Eye (tissue), 1 donor: Measurements from ENCODE around the gene RBPJ.

ENCODE experiments used
- DNase-seq: peaks from one replicate; pipeline ENCODE4 v3.0.0-alpha.2; 2015

Gene RBPJ

GRCh38 chr4:26424153-26424552 lies 103.3 kb downstream of the RBPJ start:
- DNase-seq, result no peak

GRCh38 chr4:26424838-26425237 lies 104.0 kb downstream of the RBPJ start:
- no peak for DNase-seq

GRCh38 chr4:26425953-26426352 lies 105.1 kb downstream of the RBPJ start:
- DNase-seq, result no peak

- DNase-seq, result no peak
Measured at GRCh38 chr4:26426892-26427291, 106.1 kb downstream of the RBPJ start.

GRCh38 chr4:26429910-26430309 lies 109.1 kb downstream of the RBPJ start:
- no peak for DNase-seq

- DNase-seq, result no peak
Measured at GRCh38 chr4:26431461-26432180, 110.8 kb downstream of the RBPJ start.

- no peak for DNase-seq
Measured at GRCh38 chr4:26432419-26432818, 111.6 kb downstream of the RBPJ start.

GRCh38 chr4:26433556-26433955 lies 112.7 kb downstream of the RBPJ start:
- DNase-seq, result no peak

GRCh38 chr4:26434030-26434639 lies 113.3 kb downstream of the RBPJ start:
- DNase-seq, result no peak

GRCh38 chr4:26441102-26441501 lies 120.3 kb downstream of the RBPJ start:
- DNase-seq, result peak; percentile 12

GRCh38 chr4:26441771-26442170 lies 121.0 kb downstream of the RBPJ start:
- no peak for DNase-seq

- no peak for DNase-seq
Measured at GRCh38 chr4:26447378-26447777, 126.6 kb downstream of the RBPJ start.

GRCh38 chr4:26450418-26450817 lies 129.6 kb downstream of the RBPJ start:
- no peak for DNase-seq

GRCh38 chr4:26451597-26451996 lies 130.8 kb downstream of the RBPJ start:
- no peak for DNase-seq

GRCh38 chr4:26452565-26453531 lies 132.0 kb downstream of the RBPJ start:
- no peak for DNase-seq

GRCh38 chr4:26454961-26455360 lies 134.1 kb downstream of the RBPJ start:
- DNase-seq, result no peak

- DNase-seq, result no peak
Measured at GRCh38 chr4:26455571-26455970, 134.8 kb downstream of the RBPJ start.

GRCh38 chr4:26457412-26457811 lies 136.6 kb downstream of the RBPJ start:
- no peak for DNase-seq

GRCh38 chr4:26458157-26458561 lies 137.3 kb downstream of the RBPJ start:
- DNase-seq, result no peak

GRCh38 chr4:26459054-26459755 lies 138.4 kb downstream of the RBPJ start:
- DNase-seq, result peak; percentile 56

GRCh38 chr4:26459756-26460530 lies 139.1 kb downstream of the RBPJ start:
- no peak for DNase-seq

- no peak for DNase-seq
Measured at GRCh38 chr4:26462874-26463273, 142.1 kb downstream of the RBPJ start.
